ENCODE results near the gene HSPBAP1.
"Not testable (repeated sequence)": the region's sequence is repeated elsewhere in the genome, so short reads cannot be mapped to it uniquely, and the experiment has no call there.

HSPBAP1 gene

DNA sequence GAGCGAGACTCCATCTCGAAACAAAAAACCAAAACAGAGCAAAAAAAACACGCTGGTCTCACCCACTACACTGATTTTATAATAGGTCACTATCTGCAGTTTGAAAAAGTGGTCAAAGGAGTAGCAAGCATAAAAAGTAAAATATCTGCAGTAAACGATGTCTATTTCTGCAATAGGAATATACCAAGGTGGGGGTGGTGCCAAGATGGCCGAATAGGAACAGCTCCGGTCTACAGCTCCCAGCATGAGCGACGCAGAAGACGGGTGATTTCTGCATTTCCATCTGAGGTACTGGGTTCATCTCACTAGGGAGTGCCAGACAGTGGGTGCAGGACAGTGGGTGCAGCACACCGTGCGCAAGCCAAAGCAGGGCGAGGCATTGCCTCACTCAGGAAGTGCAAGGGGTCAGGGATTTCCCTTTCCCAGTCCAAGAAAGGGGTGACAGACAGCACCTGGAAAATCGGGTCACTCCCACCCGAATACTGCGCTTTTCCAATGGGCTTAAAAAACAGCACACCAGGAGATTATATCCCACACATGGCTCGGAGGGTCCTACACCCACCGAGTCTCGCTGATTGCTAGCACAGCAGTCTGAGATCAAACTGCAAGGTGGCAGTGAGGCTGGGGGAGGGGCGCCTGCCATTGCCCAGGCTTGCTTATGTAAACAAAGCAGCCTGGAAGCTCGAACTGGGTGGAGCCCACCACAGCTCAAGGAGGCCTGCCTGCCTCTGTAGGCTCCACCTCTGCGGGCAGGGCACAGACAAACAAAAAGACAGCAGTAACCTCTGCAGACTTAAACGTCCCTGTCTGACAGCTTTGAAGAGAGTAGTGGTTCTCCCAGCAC lies 60.7 kb downstream of the HSPBAP1 start:
- not testable (repeated sequence) for FAIRE-seq

DNA sequence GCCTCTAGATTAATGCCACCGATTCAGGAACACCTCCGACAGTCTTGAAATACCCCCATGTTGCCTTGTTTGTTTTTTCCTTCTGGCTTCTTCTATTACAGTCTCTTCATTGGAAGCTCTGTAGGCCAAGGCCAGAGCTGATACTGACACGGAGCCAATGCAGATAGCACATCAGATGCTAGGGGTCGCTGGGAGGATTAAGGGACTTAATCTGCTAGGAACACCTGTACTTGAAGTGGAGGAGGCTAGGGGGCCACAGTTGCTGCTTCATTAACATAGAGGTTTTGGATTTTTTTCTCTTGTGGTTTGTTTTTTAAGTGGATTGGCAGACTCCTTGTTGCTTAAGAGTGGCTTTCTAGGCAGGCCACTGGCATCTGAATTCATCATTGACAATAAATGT lies 63.4 kb downstream of the HSPBAP1 start:
- FAIRE-seq = no peak

DNA sequence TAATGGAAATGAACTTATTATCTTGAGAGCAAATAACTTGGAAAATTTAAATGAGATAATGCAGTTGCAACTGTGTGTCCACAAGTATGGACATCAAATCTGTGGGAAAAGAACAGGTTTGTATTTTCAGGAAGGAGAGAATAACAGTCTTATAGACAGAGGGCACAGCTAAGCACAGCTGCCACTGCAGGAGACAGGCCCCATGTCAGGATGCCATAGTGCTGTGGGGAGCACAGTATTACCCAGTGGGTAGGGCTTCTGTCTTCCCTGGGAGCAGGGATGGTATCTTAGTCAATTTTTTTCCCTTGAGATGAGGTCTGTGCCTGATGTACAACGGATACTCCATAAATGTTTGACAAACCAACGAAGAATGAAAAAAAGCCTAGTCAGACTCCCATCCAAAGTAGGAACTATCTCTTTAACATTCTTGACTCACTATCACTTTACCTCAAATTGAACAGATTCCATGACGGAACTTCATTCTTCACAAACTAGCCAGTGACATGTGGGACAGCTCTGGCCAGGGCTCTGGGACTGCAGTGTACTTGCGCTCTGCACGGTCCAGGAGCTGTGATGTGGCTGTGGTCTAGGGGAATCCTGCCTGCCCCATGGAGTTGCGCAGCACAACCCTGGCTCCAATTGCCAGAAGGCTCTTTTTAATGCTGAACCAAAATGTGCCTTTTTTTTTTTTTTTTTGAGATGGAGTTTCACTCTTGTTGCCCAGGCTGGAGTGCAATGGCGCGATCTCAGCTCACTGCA lies 64.7 kb downstream of the HSPBAP1 start:
- FAIRE-seq = no peak

DNA sequence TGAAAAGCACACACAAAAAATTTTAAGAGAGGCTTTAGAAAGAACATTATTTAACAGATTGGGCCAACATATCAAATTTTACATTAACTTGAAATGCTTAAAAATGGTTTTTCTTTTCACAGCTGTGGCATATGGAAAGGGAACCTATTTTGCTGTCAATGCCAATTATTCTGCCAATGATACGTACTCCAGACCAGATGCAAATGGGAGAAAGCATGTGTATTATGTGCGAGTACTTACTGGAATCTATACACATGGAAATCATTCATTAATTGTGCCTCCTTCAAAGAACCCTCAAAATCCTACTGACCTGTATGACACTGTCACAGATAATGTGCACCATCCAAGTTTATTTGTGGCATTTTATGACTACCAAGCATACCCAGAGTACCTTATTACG lies 65.4 kb downstream of the HSPBAP1 start:
- no peak for FAIRE-seq

DNA sequence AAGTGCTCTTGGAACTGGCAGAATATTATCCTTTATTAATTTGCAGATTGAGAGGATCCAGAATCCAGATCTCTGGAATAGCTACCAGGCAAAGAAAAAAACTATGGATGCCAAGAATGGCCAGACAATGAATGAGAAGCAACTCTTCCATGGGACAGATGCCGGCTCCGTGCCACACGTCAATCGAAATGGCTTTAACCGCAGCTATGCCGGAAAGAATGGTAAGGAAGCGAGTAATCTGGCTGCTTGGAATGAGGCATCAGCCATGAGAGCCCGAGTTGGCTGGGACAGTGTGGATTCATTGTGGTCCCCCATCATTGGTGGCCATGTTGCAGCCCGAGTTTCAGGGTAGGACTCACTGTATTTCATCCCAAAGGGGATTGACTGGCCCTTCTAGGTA lies 65.9 kb downstream of the HSPBAP1 start:
- no peak for FAIRE-seq

DNA sequence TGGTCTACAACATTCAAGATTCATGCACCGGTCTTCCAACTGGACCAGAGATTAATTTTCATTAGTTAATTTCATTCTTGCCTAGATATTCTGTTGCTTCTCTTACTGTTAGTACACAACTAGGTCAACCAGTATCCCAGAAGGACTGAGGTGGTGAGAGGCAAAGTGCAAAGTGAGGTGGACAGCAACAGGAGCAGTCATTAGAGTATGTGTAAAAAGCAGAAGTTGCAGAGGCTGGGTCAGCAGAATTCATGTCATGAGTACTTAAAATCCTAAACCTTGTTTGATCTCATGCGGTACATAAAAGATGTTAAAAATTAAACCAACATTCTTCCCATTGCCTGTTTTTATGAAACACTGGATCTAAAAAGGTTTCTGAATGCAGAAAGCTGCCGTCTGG lies 66.3 kb downstream of the HSPBAP1 start:
- FAIRE-seq = no peak

DNA sequence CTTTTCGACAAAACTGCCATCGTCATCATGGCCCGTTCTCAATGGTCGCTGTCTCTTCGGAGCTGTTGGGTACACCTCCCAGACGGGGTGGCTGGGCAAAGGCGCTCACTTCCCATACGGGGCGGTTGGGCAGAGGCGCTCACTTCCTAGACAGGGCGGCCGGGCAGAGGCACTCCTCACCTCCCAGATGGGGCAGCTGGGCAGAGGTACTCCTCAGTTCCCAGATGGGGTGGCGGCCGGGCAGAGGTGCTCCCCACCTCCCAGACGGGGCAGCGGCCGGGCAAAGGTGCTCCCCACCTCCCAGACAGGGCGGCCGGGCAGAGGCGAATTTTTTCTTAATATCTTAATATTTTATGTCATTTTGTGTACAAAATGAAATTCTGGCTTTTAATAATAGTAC lies 68.5 kb downstream of the HSPBAP1 start:
- no peak for FAIRE-seq

DNA sequence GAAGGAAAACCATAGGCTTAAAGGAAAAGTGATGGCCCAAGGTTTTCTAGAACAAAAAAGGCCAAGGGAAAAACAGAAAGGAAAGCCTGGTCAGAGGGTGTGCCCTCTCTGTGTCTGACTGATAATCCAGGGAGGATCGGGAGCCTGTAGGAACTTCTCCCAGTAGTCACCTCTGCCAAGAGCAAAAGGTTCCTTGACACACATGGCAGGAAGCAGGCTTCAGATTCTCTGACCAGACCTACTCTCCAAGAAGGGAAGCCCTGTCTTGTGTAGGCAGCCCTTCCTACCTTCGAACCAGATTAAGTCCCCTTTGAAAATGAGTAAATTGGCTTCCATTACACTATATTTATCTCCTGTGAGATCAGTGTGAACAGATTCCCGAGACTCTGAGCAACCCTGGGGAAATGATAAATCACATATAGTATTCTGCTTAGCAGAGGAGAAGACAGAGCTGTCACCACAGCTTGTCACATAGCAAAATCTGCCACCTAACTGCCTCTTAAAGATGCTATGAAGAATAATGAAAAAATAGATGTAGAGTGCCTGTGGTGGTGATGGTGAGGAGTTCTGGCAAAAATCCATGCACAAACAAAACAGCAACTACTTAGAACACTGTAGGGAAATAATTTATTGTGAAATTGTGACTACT lies 74.2 kb downstream of the HSPBAP1 start:
- FAIRE-seq = no peak

DNA sequence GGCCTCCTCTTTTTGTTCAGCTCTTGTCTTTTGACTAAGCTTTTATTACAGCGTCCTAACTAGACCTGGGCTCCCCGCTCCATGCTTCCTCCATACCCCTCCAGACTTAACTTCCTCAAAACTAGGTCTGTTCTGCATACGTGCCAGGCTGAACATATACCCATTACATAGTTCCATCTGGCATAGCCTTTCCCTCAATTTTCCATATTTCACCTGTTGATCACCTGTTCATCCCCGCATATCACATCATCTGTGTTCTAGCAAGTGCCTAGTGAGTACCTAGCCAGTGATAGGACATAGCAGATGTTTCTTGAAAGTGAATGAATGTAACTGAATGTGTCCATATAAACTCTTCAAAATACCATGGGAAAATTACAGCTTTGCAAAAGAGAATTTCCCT lies 77.0 kb downstream of the HSPBAP1 start:
- no peak for FAIRE-seq

DNA sequence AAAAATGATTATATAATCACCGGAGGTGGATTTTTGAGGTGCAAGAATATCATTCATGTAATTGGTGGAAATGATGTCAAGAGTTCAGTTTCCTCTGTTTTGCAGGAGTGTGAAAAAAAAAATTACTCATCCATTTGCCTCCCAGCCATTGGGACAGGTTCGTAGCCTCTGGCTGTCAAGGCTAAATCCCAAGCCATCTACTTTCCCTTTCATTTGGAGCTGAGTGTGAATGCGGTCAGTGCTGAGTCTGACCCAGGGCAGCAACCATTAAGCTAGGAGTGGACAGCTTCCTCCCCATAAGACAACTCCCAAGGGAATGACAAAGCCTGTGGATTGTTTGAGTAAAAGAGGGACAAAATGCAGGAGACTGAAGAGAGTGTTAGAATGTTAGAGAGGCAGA lies 79.4 kb downstream of the HSPBAP1 start:
- FAIRE-seq = no peak

DNA sequence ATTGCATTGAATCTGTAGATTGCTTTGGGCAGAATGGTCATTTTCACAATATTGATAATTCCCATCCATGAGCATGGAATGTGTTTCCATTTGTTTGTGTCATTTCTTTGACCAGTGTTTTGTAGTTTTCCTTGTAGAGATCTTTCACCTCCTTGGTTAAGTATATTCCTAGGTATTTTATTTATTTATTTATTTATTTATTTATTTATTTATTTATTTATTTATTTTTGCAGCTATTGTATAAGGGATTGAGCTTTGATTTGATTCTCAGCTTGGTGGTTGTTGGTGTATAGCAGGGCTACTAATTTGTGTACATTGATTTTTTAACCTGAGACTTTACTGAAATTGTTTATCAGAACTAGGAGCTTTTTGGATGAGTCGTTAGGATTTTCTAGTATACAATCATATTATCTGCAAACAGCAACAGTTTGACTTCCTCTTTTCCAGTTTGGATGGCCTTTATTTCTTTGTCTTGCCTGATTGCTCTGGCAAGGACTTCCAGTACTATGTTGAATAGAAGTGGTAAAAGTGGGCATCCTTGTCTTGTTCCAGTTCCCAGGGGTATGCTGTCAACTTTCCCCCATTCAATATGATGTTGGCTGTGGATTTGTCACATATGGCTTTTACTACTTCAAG lies 82.9 kb downstream of the HSPBAP1 start:
- peak; percentile 18 for FAIRE-seq

DNA sequence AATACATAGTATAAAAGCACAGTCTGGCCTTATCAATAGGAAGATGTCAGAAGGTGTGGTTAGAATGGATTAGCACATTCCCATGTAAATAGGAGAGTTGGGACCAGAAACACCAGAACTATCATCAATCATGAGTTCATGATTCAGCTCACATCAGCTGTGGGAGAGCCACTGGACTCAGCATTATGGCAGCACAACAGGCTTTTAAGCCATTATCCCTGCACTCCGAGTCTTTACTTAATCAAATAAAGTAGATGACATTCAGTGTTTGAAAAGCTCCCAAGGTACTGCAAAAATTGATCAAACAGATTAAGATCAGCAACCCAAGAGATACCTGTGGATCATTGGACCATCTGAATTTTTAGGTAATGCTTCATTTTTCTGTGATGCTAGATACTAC lies 88.3 kb downstream of the HSPBAP1 start:
- no peak for FAIRE-seq

DNA sequence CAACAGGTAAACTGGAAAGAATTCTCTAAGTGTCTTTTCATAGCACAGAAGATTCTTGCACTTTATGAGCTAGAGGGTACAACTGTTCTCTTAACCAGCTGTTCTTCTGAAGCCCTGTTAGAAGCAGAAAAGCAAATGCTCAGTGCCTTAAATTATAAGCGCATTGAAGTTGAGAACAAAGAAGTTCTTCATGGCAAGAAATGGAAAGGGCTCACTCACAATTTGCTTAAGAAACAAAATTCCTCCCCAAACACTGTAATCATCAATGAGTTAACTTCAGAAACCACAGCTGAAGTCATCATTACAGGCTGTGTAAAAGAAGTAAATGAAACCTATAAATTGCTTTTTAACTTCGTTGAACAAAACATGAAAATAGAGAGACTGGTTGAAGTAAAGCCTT lies 93.4 kb downstream of the HSPBAP1 start:
- no peak for FAIRE-seq

DNA sequence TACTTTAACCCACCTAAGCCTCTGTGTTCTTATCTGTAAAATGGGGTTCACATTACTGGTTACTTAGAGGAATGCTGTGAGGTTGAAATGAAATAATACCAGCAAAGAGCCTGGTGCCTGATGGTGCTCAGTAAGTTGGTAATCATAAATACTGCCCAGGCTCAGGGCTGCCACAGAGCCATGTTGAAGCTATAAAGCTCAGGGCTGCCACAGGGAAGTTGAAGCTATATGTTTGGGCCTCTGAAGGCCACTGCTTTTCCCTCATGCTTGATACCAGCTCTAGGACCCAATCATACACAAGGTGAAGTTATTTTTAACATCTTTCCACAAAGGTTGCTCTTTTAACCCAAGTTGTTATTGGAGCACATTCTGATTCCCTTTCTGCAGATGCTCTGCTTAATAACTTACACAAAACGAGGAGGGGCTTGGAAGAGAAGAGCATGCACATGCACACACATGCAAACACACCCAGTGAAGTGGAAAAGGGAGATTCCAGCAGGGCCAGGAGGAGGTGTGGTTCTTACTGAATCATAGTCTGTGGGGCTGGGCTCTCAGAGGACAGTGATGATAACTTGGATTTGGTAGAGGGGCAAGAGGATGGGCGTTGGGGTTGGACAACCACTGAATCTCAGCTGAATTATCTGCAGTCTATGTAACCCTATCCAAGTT lies 95.5 kb downstream of the HSPBAP1 start:
- FAIRE-seq = no peak

DNA sequence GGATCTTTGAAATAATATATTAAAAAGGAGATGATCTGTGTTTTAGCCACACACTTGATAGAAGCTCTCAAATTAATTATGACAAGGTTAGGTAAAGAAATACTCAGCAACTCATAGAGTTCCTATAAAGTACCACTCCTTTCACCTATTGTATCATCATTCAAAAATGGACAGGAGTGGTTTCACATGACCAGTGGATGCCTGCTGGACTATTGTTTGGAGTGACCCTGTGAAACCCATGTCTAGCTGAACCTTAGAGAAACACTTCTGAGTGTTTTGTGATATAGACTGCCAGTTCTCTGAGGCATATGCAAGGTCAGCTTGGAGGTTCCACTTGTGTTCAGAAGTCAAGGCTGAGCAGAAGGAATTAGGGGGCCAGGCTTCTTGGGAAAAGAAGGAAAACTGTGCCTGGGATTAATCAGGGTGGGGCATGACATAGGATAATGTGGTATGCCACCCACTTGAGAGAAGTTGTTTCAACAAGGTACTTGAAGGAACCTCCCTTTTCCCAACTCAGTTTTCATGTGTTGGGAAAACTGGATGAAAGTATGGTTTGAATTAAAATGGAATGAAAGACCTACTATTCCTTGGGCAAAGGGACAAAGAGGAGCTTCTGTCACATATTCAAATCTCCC lies 97.6 kb downstream of the HSPBAP1 start:
- no peak for FAIRE-seq

DNA sequence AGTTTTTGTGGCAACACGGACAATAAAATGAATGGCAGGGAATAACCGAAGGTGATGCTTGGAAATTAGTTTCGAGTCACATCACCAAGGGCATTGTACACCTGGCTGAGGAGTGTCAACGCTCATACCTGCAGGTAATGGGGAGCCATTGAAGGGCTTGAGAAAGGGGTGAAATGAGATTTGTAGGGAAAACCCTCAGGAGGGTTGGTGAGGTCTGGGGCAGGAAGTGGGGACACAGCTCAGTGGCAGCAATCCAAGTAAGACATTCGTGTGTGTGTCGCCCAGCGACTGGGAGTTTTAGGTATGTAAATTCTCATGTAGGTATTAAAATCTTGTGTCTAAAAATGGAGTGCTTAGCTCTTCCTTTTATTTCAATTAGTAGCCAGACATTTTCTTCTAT lies 98.7 kb downstream of the HSPBAP1 start:
- FAIRE-seq = no peak

DNA sequence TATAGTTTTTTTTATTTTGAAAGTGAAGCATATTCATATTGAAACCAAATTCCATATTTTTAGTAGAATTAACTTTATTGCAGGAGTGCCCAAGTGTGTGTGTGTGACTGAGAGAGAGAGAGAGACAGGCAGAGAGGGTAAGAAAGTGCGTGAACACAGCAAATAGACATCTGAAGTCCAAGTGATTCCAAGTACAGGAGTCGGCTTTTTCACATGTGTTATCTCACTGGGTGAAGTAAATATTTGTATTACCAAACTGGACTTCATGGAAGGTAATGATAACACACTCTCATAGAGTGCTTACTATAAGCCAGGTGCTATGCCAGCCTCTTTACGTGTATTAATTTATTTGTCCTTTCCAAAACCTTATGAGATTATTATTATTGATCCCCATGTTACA lies 101.0 kb downstream of the HSPBAP1 start:
- no peak for FAIRE-seq

DNA sequence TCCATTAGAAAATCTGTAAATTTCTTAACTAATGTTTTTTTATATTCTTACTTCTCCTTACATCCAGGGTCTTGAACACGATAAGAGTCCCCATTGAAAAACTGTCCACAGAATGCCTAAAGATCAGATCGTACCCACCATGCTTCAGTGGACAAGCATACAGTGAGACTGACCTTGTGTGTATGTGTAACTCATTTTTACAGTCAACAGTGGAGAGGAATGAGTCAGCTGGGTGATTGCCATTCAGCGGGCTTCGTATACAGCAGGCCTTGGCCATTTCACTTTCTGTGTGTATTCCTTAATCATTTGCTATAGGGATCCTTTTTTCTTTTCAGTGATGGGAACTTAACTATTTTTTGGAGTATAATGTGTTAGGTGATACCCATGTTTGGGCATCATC lies 102.4 kb downstream of the HSPBAP1 start:
- no peak for FAIRE-seq

DNA sequence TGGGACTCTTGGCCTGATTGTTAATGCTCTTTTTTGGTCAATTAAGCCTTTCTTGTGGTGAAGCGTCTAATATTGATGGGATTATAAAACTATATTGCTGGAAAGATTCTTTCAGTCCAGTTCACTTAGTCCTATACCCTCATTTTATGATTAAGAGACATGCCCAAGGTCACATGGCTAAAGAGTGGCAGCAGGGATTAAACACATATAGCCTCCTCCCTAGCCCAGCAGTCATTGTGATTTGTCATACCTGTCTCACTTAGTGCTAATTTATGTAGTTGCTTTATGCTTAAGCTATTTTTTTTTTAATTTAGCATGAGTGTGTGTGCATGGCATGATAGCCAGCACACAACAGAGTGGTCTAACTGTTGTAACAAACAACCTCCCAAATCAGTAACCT lies 103.5 kb downstream of the HSPBAP1 start:
- no peak for FAIRE-seq

All from colon (tissue), 2 donors.